Measurements from ENCODE around the gene MEOX1.

MEOX1 gene

DNA sequence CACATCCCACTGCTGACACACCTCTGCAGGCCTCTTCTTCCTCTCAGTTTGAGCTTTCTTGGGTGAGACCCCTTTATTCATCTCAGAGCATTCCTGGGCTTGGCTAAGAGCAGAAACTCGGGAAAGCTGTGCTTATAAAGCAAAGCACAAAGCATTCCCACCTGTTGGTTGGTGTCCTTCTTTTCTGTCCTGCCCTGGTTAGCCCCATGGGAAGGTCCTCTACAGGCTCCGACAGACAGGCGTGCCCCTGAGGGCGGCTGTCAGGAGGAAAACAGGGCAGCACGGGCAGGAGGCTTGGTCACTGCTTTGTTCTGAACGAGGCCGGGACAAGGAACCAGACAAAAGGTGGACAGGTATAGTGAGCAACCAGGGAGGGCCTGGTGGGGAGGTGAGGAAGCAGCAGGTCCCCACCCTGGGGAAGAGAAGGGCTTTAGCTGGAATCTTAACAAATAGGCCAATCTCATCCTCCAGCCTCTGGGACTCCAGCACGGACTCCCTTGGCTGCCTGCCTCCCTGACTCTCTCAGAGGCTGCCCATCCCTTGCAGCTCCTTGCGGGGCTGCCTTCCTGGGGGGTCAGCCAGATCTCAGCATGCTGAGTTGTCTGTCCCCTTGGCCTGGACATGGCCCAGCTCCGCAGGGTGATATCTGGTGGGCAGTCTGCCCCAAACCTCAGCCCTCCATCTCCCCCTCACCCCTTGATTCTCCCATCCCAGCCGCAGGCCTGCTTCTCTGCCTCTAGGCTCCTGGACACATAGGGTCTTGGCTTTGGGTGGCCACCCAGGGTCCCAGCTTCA is 1.7 kb downstream of the MEOX1 start:
- H3K4me3 ChIP-seq (ENCODE audit: low read depth, low read length), result no peak overlapping the region
- DNase-seq (ENCODE audit: low read depth), result no peak

DNA sequence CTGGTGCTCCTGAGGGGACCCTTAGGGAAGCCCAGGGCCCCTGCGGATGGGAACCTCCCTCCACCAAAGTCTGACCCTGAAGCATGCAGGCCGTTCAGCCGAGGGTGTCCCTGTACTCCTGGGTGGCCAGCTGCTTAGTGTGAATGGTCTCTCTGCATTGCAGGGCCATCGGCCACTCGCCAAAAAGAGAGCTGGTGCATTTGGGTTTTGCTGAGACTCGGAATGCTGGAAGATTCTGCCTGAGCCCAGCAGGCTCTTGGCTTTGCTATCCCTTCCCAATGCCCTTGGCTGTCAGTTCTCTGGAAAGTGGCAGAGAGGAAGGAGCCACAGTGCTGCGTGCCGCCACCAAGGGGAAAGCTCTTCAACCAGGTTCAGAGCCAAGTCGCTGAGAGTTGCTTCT is 2.8 kb downstream of the MEOX1 start:
- TF ChIP-seq, protein P1, sequence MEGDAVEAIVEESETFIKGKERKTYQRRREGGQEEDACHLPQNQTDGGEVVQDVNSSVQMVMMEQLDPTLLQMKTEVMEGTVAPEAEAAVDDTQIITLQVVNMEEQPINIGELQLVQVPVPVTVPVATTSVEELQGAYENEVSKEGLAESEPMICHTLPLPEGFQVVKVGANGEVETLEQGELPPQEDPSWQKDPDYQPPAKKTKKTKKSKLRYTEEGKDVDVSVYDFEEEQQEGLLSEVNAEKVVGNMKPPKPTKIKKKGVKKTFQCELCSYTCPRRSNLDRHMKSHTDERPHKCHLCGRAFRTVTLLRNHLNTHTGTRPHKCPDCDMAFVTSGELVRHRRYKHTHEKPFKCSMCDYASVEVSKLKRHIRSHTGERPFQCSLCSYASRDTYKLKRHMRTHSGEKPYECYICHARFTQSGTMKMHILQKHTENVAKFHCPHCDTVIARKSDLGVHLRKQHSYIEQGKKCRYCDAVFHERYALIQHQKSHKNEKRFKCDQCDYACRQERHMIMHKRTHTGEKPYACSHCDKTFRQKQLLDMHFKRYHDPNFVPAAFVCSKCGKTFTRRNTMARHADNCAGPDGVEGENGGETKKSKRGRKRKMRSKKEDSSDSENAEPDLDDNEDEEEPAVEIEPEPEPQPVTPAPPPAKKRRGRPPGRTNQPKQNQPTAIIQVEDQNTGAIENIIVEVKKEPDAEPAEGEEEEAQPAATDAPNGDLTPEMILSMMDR (conservative IDR thresholded peaks at IDR 0.05; ENCODE audit: low read depth, low read length), result no peak
- no peak for DNase-seq (ENCODE audit: low read depth)
- no peak overlapping the region for H3K4me3 ChIP-seq (ENCODE audit: low read depth, low read length)

More for the DNA sequence above, 1.7 kb downstream of the MEOX1 start:
- TF ChIP-seq, protein P1 (conservative IDR thresholded peaks at IDR 0.05; ENCODE audit: low read depth, low read length), result no peak

DNA sequence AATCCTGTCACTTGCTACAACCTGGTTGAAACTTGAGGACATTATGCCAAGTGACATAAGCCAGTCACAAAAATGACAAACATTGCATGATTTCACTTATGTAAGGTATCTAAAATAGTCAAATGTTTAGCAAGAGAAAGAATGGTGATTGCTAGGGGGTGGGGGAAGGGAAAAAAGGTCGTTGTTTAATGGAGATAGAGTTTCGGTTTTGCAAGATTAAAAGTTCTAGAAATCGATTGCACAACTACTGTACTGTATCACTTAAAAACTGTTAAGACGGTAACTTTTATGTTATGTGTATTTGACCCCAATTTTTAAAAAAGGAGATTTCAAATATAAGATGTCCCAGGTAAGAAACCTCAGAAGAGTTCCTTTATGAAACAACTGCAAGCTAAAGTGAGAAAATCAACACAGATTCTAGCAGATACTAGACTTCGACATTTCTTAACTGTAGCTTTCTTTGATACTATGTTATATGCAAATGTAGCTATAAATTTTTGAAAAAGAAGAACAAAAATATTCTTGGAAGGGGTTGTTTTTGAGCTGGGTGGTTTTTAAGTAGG is 5.9 kb downstream of the MEOX1 start:
- no peak for DNase-seq (ENCODE audit: low read depth)
- H3K4me3 ChIP-seq (ENCODE audit: low read depth, low read length), result no peak overlapping the region
- TF ChIP-seq, protein P1 (conservative IDR thresholded peaks at IDR 0.05; ENCODE audit: low read depth, low read length), result no peak

DNA sequence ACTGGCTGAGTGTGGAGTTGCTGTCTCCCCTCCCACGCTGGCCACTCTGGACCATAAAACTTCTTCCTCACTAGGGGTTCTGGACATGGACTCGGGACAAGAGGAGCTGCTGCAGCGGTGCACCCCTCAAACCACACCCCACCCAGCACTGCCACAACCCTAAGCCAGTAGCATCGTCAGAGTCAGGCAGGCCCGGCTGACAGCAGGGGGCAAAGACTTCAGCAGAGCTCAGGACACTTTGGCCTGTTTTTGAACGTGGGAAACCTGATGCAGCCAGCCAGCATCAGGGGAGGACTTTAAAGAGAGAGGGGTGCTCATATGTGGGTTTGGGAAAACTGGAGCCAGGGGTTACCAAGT is 9.6 kb downstream of the MEOX1 start:
- TF ChIP-seq, protein P1 (conservative IDR thresholded peaks at IDR 0.05; ENCODE audit: low read depth, low read length), result no peak
- H3K4me3 ChIP-seq (ENCODE audit: low read depth, low read length), result no peak overlapping the region
- peak; percentile 21 for DNase-seq (ENCODE audit: low read depth)

DNA sequence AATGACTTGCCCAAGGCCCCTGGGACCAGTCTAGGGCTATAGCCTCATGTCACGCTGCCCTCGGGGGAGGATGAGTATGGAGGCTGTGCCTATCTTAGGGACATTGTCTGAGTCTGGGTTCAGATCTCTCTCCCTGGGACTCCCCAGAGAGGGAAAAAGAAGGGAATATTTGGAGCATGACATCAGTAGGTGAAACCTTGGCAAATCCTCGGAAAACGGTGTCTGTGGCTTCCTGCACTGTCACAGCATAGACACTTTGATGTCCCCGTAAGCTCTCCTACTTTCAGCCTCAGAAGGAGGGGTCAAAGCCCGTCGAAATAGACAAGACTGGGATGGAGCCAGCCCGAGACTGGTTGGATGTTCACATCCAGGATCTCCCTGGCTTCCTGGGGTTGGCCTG is 11.3 kb downstream of the MEOX1 start:
- no peak for DNase-seq (ENCODE audit: low read depth)
- TF ChIP-seq, protein P1 (conservative IDR thresholded peaks at IDR 0.05; ENCODE audit: low read depth, low read length), result no peak

DNA sequence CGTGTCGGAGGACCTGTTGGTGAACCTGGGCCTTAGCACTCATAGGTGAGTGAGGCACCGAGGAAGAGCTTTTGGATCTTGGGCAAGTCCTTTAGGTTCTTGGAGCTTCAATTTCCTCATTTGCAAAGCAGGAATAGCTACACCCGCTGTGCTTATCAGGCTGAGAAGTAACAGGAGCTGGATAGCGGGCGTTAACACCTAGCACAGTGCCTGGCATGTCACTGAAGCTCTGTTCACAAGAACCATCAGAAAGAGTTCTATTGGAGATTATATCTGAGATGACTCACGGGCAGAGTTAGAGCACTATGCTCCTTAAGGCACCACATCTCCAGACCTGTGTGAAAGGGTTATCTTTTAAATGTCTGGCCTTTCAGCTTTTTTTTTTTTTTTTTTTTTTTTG is 12.8 kb downstream of the MEOX1 start:
- TF ChIP-seq, protein P1 (conservative IDR thresholded peaks at IDR 0.05; ENCODE audit: low read depth, low read length), result no peak
- no peak for DNase-seq (ENCODE audit: low read depth)
- no peak overlapping the region for H3K4me3 ChIP-seq (ENCODE audit: low read depth, low read length)

More for the DNA sequence above, 11.3 kb downstream of the MEOX1 start:
- no peak overlapping the region for H3K4me3 ChIP-seq (ENCODE audit: low read depth, low read length)
